HG03097 (cell line): ENCODE data around the gene CENPO.
"Not testable (repeated sequence)": the region's sequence is repeated elsewhere in the genome, so short reads cannot be mapped to it uniquely, and the experiment has no call there.

Experiments
- ATAC-seq: cut with Tn5 transposase; IDR thresholded peaks from one replicate; pipeline ENCODE4 v1.9.1; 2021; ENCODE audit not compliant: unreplicated experiment, low FRiP score

Gene CENPO

DNA sequence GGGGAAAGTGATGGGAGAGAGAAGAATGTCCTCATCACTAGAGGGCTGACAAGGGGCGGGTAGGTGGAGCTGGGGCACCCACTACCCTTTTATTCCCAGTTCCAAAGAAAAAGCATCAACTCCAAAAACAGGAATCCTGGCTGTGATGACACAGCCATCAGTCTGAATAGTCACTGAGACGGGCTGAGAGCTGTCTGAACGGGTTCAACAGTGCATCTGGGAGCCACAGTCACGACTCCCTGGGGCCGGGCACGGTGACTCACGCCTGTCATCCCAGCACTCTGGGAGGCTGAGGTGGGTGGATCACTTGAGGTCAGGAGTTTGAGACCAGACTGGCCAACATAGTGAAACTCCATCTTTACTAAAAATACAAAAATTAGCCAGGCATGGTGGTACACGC lies 42.2 kb downstream of the CENPO start:
- not testable (repeated sequence) for ATAC-seq

DNA sequence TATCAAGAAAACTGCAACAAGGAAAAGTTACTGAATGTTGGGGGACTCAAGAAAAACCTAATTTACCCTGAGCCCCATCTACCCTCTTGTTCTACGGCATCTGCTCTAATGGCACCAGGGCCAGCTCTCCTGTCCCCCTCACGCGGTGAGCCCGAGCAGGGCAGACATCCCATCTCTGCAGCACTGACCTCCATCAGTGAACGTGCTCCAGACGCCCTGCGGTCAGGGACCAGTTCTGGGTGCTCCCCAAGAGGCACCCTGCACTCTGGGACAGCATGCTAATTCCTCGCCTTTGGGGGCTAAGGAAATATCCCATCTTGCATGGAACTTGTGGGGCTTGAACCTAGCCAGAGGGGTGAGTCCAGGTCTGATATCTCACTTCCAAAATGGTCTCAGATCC lies 43.0 kb downstream of the CENPO start:
- no peak for ATAC-seq

DNA sequence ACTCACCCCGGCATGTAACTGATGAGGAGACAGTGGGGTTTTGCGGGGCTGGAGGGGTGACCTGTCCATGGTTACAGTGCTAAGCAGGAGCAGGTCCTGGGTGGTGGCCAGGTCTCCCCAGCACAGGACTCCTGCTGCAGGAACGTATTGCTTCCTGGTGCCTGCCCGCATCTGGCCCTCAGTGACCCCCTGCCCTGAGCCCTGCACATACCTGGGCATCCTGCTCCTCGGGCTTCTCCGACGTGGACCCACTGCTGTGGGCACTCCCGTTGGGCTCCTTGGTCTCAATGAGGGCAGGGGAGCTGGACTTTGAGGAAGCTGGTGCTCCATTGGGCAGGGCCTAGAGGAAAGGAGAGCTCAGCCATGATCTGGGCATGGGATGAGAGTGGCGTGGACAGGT lies 43.5 kb downstream of the CENPO start:
- no peak for ATAC-seq

DNA sequence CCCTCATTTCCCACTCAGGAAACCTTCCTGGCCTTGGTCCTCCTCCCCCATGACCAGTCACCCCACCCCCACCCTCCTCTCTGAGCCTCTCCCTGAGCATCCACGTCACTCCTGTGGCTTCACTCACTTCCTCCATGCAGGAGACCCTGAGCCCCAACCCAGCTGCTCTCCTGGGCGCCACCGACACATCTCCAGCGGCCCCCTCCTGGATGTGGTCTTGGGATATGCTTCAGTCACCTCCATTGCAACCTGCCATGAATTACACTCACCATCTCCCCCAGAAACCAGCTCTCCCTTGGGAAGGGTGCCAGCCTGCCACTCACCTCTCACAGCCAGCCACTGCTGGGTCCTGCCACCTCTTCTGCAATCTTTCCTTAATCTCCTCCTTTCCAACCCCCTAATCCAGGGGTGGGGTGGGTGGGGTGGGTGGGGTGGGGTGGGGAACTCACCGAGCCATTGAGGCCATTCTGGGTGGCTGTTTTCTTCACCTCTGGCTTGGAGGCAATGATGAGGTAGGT lies 44.8 kb downstream of the CENPO start:
- no peak for ATAC-seq

DNA sequence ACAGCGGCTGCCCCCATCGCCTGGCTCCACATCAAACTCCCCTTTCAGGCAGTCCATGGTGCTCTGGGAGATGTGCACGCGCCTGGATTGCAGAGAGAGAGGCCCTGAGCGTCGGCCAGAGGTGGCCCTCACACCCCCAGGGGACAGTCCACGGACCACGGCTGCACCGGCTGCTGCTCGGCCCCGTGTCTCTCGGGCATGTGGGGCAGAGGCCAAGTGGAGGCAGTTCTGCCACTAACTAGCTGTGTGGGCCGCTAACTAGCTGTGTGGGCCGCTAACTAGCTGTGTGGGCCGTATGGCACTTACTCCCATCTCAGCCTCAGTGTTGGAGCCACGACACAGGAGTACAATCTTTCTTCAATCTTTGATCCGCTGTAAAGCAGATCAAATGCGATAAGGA lies 45.3 kb downstream of the CENPO start:
- no peak for ATAC-seq

DNA sequence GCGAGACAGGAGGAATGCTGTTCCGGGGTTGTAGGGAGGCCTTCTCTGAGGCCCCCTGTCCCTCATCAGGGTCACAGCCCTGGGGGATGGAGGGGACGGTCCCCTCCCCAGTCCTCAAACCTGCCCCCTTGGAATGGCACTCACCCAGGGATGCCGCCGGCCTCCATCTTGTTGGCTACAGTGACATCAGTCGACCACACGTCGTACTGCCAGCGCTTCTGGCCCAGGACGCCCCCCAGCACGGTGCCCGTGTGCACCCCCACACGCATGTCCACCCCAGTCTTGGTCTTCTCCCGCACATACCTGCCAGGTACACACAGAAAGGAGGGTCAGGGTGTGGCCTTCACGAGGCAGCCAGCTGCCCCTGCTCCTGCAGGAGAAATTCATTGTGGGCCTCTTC lies 46.5 kb downstream of the CENPO start:
- no peak for ATAC-seq

DNA sequence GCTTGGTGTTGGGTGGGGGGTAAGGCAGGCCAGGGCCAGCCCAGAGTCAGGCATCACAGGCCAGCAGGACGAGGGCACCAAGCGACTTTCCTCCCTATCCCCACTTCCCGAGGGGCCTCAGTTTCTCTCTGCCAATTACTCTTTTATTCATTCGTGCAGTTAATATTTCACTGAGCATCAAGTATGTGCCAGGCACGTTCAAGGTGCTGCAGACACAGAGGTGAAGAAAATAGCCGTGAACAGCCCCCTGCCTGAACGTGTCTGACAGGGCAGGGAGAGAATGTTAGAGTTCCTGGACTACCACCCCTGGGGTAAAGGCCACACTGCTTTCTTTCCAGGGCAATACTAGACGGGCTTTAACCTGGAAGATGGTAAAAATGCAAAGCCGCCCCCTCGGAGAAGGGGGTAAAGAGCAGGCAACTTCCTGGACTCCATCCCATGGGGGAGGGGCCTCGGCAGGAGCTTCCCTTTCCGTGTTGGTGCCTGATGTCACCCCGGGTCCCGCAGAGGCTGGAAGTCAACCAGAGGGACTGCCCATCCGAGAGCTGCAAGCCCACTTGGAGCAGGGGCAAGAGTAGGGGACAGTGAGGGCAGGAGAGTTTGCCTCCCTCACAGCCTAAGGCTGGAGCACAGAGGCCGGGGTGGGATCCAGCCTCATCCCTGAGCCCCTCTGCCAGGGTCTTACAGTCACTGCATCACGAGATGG lies 47.1 kb downstream of the CENPO start:
- ATAC-seq, result no peak

DNA sequence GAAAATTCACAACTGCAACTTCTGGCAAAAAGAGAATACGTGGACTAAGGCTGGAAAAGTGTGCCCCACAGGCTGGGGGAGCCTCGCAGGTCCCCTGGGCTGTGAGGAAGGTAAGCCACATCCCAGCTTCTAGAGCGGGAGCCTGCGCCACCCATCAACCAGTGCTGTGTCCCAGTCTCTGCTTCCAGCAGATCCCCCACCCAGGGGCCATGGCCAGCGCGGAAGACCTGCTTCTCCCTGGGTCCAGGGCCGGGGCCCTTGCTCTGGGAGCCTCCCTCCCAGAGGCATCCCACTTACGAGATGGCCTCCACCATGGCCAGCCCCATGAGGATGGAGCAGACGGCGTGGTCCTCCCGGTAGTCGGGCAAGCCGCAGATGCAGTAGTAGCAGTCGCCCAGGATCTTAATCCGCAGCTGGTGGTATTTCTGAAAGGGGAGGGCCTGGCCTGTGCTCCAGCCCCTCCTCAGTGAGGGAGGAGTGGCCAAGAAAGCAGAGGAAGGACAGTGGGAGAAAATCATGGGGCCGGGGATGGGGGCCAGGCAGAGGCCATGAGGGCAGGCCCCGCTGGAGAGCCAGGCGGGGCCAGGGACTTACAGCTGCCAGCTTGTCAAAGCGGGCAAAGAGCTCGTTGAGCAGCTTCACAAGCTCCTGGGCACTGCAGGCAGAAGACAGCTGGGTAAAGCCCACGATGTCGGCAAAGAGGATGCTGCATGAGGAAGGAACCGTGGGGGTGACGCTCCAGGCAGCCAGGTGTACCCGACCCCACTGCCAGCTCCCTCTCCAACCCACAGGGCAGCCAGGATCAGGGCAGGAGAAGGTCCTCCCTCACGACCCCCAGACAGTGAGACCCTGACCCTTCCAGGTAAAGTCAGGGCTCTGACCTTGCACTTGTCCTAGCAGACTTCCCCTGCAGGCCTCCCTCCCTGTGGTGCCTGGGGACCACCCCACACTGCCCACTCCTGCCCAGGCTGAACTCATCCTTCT lies 48.0 kb downstream of the CENPO start:
- no peak for ATAC-seq

DNA sequence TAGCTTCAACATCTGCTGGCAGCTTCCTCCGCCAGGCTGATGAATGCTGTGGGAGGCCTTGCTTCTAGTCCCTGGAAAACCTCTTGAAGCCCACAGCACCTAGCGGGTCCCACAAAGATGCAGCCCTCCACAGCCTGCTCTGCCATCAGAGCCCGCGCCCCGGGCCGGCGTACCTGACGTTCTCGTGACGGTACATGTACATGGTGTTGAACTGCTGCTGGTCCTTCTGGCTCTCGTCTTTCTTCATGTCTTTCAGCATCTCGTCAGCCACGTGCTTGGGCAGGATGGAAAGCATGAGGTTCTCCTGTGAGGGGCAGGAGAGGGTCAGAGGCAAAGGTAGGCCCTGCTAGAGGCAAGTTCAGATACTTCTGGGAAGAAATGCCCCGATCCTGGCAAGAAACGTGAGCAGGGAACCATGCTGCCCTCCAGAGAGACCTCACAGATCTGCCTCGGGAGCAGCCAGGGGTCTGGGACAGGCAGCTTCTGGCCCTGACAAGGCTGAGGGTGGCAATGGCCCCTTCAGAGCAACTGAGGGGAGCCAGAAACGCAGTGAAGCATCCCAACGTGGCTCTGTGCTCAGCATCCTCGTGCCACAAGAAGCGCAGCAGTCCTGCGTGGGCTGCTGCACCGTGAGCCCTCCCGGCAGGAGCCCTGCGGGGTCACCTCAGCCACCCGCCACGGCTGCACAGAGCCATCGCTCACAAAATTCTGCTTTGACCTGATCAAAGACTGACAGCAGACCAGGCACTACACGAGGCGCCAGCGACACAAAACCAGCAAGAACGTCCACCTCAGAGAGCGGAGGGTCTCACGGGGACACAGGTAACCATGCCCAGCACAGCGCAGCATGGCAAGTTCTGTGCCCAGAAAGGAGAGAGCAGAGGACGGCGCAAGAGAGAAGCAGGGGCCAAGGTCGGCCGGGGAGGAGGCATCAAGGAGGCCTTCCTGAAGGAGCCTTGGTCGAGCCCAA lies 49.1 kb downstream of the CENPO start:
- no peak for ATAC-seq

DNA sequence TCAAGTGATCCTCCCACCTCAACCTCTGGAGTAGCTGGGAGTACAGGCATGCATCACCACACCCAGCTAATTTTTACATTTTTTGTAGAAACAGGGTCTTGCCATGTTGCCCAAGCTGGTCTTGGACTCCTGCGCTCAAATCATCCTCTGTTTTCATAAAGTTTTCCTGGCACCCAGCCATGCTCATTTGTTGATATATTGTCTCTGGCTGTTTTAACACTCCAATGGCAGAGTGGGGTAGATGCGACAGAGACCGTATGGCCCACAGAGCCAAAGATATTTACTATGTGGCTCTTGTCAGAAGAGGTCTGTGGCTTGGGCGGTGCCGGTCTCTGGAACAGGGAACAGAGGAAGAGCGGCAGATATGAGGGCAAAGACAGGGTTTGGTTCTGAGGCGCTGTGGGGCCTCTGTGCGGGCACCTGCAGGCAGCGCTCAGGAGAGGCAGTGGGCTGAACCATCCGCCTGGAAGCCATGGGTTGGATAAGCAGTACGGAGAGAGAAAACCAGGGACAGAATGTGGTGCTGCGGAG lies 50.2 kb downstream of the CENPO start:
- no peak for ATAC-seq

DNA sequence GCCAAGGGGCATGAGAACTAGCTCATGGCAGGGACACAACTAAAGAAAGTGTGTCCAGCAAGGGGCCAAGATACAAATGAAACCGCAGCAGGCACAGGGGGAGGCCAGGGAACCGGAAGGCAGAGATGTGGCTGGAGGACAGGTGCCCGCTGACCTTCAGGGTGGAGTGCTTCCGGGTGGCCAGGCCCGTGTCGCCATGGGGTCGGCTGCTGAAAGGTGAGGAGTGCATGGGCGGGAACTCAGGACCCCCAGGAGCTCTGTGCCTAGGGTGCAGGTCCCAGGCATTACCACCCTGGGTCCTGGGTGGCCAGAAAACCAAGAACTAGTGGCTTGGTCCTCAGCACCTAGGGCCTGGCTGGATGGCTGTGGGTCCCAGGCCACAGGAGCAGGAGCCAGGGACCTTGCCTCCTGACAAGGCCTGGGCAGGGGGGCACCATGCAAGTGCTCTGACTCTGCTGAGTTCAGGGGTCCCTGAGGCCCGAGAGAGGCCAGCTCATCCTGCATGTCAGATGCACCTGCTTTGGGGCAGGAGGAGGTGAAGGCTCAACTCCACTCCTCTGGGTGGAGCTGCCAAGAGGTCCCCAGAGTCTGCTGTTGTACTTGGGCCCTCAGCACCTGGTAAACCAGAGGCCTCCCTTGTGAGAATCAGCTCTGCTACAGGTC lies 50.9 kb downstream of the CENPO start:
- ATAC-seq, result no peak

DNA sequence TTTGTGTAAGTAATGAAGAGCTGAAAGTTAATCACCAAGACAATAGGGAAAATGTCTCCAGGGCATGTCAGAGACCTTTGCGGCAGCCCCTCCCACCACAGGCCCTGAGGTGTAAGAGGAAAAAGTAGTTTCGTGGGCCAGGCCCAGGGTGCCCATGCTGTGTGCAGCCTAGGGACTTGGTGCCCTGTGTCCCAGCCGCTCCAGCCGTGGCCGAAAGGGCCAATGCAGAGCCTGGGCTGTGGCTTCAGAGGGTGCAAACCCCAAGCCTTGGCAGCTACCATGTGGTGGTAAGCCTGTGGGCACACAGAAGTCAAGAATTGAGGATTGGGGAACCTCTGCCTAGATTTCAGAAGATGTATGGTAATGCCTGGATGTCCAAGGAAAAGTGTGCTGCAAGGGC lies 52.5 kb downstream of the CENPO start:
- ATAC-seq, result no peak

DNA sequence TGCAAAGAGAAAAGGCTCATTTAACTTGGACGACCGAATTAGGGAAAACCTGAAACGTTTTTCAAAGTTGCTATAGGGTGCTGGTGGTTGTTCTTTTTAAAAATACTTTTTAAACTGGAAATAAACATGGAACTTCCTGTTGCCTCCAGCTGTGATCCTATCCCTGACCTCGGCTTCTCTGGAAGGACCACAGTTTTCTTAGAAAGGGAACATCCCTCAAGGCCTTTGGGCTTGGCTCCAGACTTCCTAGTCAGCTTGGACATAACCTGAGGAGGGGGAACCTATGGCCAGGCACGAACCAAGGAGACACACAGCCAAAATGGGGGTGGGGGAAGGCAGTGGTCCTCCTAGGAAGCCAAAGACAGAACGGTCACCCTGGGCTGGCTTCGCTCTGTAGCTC lies 57.7 kb downstream of the CENPO start:
- no peak for ATAC-seq

DNA sequence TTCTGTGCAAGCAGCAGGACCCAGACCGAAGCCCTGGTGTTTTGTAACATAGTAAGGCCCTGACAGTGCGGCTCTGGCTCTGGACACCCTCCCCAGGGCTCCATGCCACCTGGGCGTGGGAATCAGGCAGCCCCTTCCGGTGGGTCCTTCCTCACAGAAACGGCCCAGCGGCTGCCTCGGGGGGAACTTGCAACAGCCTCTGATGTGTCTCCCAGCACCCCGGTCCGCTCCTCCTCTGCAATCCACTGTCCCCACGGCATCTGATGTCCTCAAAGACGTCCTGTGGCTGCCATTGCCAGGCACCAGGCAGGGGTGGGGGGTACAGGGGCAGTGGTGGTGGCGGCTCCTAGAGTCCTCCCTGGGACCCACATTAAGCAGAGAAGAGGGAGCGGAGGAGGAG lies 58.8 kb downstream of the CENPO start:
- no peak for ATAC-seq

DNA sequence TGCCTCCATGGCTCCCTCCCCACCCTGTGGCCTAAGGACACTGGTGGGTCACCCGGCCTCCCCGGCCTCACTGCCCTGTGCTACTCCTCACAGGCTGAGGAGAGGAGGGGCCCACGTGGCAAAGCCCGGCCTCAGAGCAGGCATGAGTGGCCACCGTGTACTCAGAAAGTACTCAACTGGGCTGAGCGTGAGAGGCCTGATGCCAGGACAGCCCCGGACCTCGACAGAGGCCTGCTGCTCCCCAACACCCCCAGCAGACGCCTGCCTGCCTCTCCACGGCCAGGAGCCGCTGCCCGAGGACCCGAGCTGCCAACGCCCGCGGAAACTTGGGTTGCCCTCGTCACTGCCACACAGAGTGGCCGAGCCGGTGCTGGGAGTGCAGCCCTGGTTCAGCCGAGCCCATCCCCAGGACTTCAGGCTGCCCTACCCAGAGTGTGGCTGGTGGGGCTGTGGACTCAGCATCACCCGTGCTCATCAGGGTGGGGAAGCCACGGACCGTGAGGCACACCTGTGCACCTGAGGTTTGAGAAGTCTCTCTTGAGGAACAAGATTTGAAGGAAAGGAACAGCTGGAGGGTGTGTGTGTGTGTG lies 59.3 kb downstream of the CENPO start:
- ATAC-seq, result no peak

DNA sequence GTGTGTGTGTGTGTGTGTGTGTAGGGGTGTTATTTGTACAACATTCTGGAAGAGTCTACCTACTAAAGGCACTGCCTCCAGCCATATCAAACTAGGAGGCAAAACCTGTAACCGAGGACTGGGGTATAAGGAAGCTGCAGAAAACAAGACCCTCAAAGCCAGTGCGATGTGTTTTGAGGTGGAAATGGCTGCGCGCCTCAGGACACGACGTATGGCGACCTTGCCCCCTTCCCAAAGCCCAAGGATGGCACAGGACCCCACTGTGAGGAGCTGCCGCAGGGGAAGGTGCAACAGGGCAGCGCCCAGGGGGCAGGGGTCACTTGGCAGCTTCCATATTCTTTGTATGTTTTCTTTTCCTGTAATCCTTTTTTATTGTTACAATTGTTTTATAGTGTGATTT lies 59.8 kb downstream of the CENPO start:
- no peak for ATAC-seq

DNA sequence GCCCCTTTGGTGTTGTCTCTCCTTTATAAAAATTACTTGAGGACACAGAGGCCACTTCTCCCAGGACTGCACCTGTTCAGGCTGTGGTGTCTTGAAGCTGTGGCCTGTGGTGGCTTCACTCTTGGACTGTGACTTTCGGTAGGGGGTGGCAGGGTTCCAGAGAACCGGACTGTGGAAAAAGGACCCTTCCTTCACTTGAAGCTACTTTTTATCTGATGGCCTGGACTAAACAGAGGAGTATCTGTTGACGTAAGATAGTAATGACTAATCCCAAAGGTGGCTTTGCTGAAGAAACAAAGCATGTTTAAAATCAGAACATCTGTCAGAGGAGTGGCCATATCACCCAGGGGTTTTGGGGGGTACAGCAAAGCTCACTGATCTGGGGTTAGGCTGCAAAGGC lies 60.8 kb downstream of the CENPO start:
- no peak for ATAC-seq

DNA sequence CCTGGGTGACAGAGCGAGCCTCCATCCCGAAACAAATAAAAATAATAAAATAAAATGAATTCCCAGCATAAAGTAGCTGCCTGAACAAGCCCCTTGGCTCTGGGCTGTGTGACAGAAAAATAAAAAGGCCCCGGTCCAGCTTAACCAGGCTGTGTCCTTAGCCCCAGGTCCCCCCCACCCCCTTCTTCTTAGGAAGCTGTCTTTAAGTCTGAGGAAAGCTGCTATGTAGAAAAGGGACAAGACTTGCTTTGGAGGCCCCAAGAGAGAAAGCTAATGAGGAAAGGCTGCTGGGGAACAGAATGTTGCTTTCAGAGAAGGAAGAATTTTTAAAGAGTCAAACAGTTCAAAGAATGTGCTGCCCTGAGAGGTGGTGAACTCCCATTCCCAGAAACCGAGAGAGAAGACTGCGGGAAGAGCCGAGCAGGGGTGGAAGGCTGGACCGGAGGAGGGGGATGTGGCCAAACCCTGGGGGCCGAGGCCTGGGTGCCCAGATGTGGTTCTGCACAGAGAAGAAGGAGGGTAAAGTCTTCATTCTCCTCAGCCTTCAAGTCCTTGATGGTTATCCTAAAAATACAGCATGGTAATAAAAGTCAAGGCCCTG lies 61.9 kb downstream of the CENPO start:
- ATAC-seq, result no peak

DNA sequence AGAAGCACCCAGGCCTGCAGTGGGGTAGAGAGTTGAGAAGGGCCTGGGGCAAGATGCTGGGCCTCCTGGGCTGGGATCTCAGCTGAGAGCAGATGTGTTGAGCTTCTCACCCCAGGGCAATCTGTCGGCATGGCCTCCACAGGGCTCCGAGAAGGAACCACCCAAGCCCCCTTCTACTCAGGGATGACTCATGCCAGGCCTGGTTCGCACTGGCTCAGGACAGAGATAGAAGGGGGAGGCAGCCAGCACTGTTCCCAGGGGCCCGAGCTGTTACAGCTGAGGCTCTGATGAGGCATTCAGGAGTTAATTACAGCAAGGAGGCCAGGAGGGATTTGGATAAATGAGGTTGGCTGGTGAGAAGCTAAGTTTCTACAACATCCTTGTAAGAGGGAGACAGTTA lies 62.5 kb downstream of the CENPO start:
- no peak for ATAC-seq
